DND-41 (cell line): ENCODE results near the gene FLII.

ENCODE experiments used
- EZH2 ChIP-seq: IDR thresholded peaks from 3 replicates; pipeline ENCODE4 v1.6.1; 2012; ENCODE audit warnings: borderline replicate concordance, low read depth, mild to moderate bottlenecking, moderate library complexity, low read length, inconsistent platforms; ENCODE audit not compliant: severe bottlenecking
- TF ChIP-seq, protein P1 (sequence below): IDR thresholded peaks from 2 replicates; pipeline ENCODE4 v1.5.1; 2012; ENCODE audit warnings: borderline replicate concordance, low read length, moderate library complexity, mild to moderate bottlenecking; ENCODE audit not compliant: poor library complexity, severe bottlenecking; ENCODE audit errors: extremely low read depth

DNA sequence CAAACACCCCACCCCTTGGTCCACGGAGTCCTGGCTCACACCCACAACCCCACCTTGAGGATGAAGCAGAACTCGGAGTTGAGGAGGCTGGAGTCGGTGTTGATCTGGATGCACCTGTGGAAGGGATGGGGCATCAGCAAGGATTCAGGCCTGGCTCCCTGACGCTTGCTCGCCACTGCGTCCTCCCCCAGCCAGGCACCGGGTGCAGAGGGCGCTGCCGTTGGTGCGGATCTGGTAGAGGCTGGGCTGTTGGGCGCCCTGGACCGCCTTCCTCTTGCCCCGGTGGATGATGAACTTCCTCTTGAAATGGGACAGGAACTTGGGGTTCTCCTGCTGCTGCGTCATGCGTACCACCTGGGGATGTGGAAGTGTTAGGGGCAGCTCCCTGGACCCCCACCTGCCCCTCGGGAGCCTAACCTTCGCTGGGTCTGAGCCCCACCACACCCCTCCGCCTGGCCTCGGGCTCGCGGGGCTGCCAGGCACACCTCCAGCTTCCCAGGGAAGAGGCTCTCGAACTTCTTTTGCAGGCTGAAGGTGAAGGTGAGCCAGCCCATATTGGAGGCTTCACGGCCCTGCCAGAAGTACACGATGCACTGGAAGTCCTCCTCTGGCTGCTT lies 12.3 kb downstream of the FLII start:
- TF ChIP-seq, protein P1, sequence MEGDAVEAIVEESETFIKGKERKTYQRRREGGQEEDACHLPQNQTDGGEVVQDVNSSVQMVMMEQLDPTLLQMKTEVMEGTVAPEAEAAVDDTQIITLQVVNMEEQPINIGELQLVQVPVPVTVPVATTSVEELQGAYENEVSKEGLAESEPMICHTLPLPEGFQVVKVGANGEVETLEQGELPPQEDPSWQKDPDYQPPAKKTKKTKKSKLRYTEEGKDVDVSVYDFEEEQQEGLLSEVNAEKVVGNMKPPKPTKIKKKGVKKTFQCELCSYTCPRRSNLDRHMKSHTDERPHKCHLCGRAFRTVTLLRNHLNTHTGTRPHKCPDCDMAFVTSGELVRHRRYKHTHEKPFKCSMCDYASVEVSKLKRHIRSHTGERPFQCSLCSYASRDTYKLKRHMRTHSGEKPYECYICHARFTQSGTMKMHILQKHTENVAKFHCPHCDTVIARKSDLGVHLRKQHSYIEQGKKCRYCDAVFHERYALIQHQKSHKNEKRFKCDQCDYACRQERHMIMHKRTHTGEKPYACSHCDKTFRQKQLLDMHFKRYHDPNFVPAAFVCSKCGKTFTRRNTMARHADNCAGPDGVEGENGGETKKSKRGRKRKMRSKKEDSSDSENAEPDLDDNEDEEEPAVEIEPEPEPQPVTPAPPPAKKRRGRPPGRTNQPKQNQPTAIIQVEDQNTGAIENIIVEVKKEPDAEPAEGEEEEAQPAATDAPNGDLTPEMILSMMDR, result no peak
- no peak for TF ChIP-seq EZH2
